ENCODE measurements around the gene RRBP1. TPM values are rescaled to one million over a fixed set of nuclear protein-coding genes. Genes with fewer than 3 reads are reported as not detected.

RRBP1 gene
- total RNA-seq, 1 donor from 2014 or later = 79.8 TPM

DNA sequence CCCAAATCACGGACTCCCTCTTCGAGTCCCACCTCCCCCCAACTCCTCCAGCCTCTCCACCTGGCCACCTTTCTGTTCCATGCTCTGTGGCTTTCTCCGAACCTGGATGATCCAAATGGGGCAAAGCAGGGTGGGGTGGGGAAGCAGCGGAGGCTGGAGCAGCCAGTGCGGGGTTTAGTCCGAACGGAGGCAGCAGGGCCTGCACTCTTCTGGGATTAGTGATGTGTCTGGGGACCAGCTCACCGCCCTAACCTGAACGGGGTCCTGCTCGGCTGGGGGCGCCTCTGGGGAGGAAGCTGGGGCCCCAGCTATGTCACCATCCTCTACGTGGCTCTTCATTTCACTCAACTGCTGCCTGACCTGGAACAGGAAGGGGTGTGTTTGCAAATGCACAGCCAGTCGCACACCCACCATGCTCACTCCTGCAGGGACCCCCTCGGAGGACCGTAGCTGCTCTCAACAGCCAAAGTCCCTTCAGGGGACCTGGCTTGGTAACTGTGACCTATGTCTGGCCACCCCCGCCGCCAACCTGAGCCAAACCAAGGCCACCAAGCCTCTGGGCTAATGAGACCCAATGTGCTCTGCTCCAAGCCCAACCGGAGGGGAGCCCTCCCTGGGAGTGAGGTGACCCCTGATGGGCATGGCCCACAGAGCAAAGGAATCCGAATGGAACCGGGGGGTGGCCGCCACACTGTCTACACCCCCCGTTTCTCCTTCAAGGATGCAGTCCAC lies 65.4 kb downstream of the RRBP1 start:
- intact Hi-C loops (cut with DNase I) = no loop called here
- DNase-seq (ENCODE audit: extremely low spot score in 2 of 2) = peak; percentile 84 to 91
- H3K4me3 ChIP-seq = no peak overlapping the region
- peaks cover 0 to 37% of the 10 kb centered on the region in 2 donors for H3K36me3 ChIP-seq
- H3K27me3 ChIP-seq = no peaks in the 10 kb centered on the region
- H3K27ac ChIP-seq = no peak overlapping the region
- TF ChIP-seq, protein P1, sequence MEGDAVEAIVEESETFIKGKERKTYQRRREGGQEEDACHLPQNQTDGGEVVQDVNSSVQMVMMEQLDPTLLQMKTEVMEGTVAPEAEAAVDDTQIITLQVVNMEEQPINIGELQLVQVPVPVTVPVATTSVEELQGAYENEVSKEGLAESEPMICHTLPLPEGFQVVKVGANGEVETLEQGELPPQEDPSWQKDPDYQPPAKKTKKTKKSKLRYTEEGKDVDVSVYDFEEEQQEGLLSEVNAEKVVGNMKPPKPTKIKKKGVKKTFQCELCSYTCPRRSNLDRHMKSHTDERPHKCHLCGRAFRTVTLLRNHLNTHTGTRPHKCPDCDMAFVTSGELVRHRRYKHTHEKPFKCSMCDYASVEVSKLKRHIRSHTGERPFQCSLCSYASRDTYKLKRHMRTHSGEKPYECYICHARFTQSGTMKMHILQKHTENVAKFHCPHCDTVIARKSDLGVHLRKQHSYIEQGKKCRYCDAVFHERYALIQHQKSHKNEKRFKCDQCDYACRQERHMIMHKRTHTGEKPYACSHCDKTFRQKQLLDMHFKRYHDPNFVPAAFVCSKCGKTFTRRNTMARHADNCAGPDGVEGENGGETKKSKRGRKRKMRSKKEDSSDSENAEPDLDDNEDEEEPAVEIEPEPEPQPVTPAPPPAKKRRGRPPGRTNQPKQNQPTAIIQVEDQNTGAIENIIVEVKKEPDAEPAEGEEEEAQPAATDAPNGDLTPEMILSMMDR (IDR thresholded peaks at IDR 0.05) = no peak
- no peak for TF ChIP-seq POLR2A (IDR thresholded peaks at IDR 0.05)
- no peak for TF ChIP-seq POLR2AphosphoS5 (IDR thresholded peaks at IDR 0.05; ENCODE audit: insufficient read depth in 1 of 2, low read depth in 1 of 2)
- peaks cover 39% of the 10 kb centered on the region for H3K4me1 ChIP-seq
- no peaks in the 10 kb centered on the region for H3K9me3 ChIP-seq

DNA sequence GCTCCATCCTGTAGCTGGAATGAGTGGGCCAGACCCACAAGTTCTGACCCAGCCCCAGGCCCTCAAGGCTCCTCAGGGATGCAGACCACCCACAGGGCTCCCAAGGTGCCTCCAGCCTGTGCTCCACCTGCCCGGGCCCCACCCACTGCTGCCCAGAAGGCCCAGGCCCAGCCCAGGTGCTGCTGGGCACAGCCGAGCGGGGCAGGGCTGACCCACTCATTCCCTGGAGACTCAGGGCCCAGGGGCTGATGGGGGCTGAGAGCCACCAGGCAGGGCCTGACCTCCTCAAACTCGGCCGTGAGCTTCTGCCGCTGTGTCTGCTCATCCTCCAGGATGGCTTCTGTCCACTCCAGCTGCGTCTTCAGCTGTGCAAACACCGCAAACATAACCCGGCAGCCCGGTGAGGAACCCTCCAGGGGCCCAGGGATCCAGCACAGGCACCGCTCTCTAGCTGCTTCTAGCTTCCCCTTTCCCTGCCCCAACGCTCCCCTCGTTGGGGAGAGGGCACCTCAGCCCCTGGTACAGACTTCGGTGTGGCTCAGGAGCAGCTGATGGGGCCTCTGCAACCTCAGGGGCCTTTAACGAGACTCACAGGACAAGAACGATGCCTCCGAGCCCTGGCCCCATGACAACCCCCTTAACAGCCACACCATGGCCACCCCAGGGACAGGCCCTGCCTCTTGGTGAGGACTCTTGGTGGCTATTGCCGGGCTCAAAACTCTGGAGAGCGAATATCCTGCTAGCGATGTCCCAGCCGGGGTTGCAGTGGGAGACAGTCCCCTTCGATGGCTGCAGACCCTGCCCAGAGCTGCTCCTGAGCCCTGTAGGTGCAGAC lies 66.2 kb downstream of the RRBP1 start:
- intact Hi-C loops (cut with DNase I) = loop anchor here (2.0 kb wide), 1 partner anchor 43 kb away; no protein-coding TSS in a partner anchor
- Histone ChIP-seq H3K4me1 (peaks cover 47% of the 10 kb centered on the region), H3K9me3 (no peaks in the 10 kb centered on the region), H3K36me3 (peaks cover 0 to 35% of the 10 kb centered on the region in 2 donors), H3K4me3 (no peak overlapping the region), H3K27ac (peak overlapping the region; percentile 30), H3K27me3 (no peaks in the 10 kb centered on the region)
- DNase-seq (ENCODE audit: extremely low spot score in 2 of 2) = peak in 1 of 2 donors; percentile 87
- TF ChIP-seq, protein P1 (IDR thresholded peaks at IDR 0.05) = no peak
- TF ChIP-seq POLR2A (IDR thresholded peaks at IDR 0.05) (no peak), POLR2AphosphoS5 (IDR thresholded peaks at IDR 0.05; ENCODE audit: insufficient read depth in 1 of 2, low read depth in 1 of 2) (no peak)

DNA sequence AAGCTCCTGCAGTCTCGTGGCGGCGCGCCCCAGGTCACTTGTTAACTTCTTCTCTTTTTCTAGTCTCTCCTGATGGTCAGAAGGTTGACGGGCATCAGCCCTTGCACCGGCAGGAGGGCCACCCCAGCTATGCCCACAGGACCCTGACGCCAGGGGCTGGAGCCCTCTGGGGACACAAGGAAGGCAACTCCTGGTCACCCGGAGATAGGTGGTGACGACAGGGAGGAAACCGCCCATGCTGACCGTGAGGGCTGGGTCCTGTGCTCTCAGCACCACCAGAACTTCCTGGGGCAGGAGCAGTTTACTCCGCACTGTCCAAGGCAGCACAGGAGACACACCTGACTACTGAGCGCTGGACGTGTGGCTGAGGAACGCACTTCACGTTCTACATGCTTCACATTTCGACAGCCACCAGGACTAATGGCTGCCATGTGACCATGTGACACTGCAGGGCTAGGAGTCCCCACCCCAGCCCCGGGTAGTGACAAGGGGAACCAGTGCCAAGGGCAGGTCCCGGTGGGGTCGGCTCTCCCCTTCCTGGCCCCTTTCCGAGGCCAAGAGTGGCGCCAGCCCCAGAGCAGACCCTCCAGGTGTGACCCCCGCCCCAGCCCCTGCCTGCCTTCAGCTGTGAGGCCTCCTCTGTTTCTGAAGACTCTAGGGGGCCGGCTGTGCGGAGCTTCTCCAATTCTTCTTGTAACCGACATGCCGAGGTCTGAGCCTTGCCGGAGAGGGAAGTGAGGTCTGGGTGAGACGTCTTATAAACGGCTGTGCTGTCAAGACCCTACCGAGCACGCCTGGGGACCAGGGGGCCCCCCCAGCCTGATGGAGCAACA lies 67.0 kb downstream of the RRBP1 start:
- H3K27me3 ChIP-seq = no peaks in the 10 kb centered on the region
- no peaks in the 10 kb centered on the region for H3K9me3 ChIP-seq
- H3K4me1 ChIP-seq = peaks cover 55% of the 10 kb centered on the region
- no peak overlapping the region for H3K4me3 ChIP-seq
- peaks cover 0 to 27% of the 10 kb centered on the region in 2 donors for H3K36me3 ChIP-seq
- peak overlapping the region; percentile 30 for H3K27ac ChIP-seq
- TF ChIP-seq, protein P1 (IDR thresholded peaks at IDR 0.05) = no peak
- TF ChIP-seq POLR2A (IDR thresholded peaks at IDR 0.05) (no peak), POLR2AphosphoS5 (IDR thresholded peaks at IDR 0.05; ENCODE audit: insufficient read depth in 1 of 2, low read depth in 1 of 2) (peak in 1 of 2 donors; percentile 29)
- intact Hi-C loops (cut with DNase I) = loop anchor here (2.0 kb wide), 1 partner anchor 42 kb away; no protein-coding TSS in a partner anchor
- DNase-seq (ENCODE audit: extremely low spot score in 2 of 2) = peak; percentile 90

DNA sequence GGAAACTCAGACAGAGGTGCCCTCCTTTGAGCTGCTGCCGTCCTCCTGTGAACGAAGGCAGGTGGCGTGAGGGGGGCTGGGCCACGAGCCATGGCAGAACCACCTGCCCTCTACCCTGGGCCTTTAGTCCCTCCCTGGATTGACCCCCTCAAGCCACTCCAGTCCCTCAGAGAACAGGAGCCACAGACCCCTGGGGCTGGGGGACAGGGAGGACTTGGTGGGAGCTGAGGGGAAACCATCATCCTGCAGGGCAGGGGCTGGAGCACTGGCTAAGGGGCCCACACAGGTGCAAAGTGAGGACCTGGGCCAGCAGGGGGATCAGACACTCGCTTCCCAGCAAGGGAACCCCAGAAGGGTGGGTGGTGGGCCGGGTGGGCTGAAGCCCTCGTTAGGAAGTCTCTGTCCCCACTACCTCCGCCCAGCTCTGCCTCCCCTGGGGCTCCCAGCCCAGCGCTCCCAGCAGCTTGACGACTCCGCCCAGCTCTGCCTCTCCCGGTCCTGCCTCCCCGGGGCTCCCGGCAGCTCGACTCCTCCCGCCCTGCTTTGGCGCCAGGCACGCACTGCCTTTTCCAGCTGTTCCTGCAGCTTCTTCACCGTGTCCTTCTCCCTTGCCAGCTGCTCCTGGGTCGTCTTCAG lies 67.7 kb downstream of the RRBP1 start:
- H3K4me3 ChIP-seq = no peak overlapping the region
- no peaks in the 10 kb centered on the region for H3K9me3 ChIP-seq
- no peaks in the 10 kb centered on the region for H3K27me3 ChIP-seq
- peak in 1 of 2 donors; percentile 58 for TF ChIP-seq POLR2AphosphoS5 (IDR thresholded peaks at IDR 0.05; ENCODE audit: insufficient read depth in 1 of 2, low read depth in 1 of 2)
- TF ChIP-seq, protein P1 (IDR thresholded peaks at IDR 0.05) = no peak
- TF ChIP-seq POLR2A (IDR thresholded peaks at IDR 0.05) = no peak
- H3K4me1 ChIP-seq = peaks cover 62% of the 10 kb centered on the region
- intact Hi-C loops (cut with DNase I) = loop anchor here (2.0 kb wide), 1 partner anchor 41 kb away; no protein-coding TSS in a partner anchor
- H3K36me3 ChIP-seq = peaks cover 0 to 20% of the 10 kb centered on the region in 2 donors
- H3K27ac ChIP-seq = peak overlapping the region; percentile 66
- DNase-seq (ENCODE audit: extremely low spot score in 2 of 2) = peak; percentile 87 to 96

Data from vagina (tissue), 2 donors.